HCT116 (cell line): ENCODE results near the gene IGSF21. TPM values are rescaled to one million over a fixed set of nuclear protein-coding genes. Genes with fewer than 3 reads are reported as not detected.

Source experiments
- ATAC-seq: fragments of 200-7000 bp; cut with Tn5 transposase; 2 replicates; pipeline ENCODE4 v1.9.1; 2020; ENCODE audit warnings: mild to moderate bottlenecking, moderate library complexity
- BruUV-seq: library from RNA; stranded (reverse); fragments of 400-500 nt; replicated peaks from 2 replicates; lab custom pipeline; 2021; lab: Mats Ljungman, UMichigan
- CTCF ChIA-PET: fragments of 300-600 bp; sonication (Branson Sonifier 250); formaldehyde crosslinking; loops from one replicate; lab custom pipeline; 2021; ENCODE audit warnings: antibody characterized with exemption; lab: Charles Lee
- POLR2A ChIA-PET: fragments of 300-600, 350-600 bp; sonication (Branson Sonifier 250); formaldehyde crosslinking; loops from one replicate; lab custom pipeline; 2021; ENCODE audit warnings: antibody characterized with exemption; lab: Charles Lee
- RAD21 ChIA-PET, 2 experiments: fragments of 300-600 bp; sonication (Branson Sonifier 250); formaldehyde crosslinking; loops; one replicate each; lab custom pipeline; 2023; ENCODE audit warnings: low total read pairs in 2 of 2; ENCODE audit not compliant: uncharacterized antibody in 2 of 2, unreplicated experiment in 2 of 2, low non-redundant PET in 1 of 2; lab: Charles Lee
- DNase-seq: peaks from one replicate; pipeline ENCODE4 v3.0.0-alpha.2; 2010; ENCODE audit warnings: low read depth, low spot score
- H2AFZ ChIP-seq: fragments of 200-600 bp; shearing (Covaris generic), sonication (generic); 2 replicates; pipeline ENCODE4 v1.6.1; 2017; ENCODE audit warnings: low read depth, mixed run types, mixed read lengths, antibody characterized with exemption, low read length; ENCODE audit not compliant: poor library complexity, severe bottlenecking
- H3K27ac ChIP-seq: 2 replicates; pipeline ENCODE4 v1.5.1; 2012; ENCODE audit warnings: low read depth, low read length
- H3K27me3 ChIP-seq: fragments of 200-600 bp; sonication (generic); 2 replicates; pipeline ENCODE4 v1.6.1; 2016; ENCODE audit warnings: mixed run types, low read length, mixed read lengths; ENCODE audit not compliant: insufficient read depth
- H3K36me3 ChIP-seq, 2 experiments: fragments of 200-500 bp in 1 of 2; fragments of 200-600 bp in 1 of 2; sonication (Bioruptor generic) in 1 of 2; sonication (generic) in 1 of 2; 2 replicates each; pipeline versions ENCODE4 v1.5.1 to v1.6.1; 2014 to 2016; ENCODE audit warnings: low read length in 2 of 2, inconsistent platforms in 1 of 2, mixed read lengths in 1 of 2, mixed run types in 1 of 2; ENCODE audit not compliant: insufficient read depth in 2 of 2, control insufficient read depth in 1 of 2
- H3K4me1 ChIP-seq, 2 experiments: fragments of 200-600 bp in 1 of 2; sonication (generic) in 1 of 2; 2 replicates each; pipeline versions ENCODE4 v1.5.1 to v1.6.1; 2012 to 2017; ENCODE audit warnings: low read length in 2 of 2, inconsistent platforms in 1 of 2, mild to moderate bottlenecking in 1 of 2, mixed read lengths in 1 of 2, mixed run types in 1 of 2, moderate library complexity in 1 of 2; ENCODE audit not compliant: insufficient read depth in 2 of 2, control insufficient read depth in 1 of 2
- H3K4me2 ChIP-seq: fragments of 200-600 bp; sonication (generic); 2 replicates; pipeline ENCODE4 v1.6.1; 2017; ENCODE audit warnings: mixed run types, low read length, mixed read lengths
- H3K4me3 ChIP-seq, 2 experiments: fragments of 200-600 bp in 1 of 2; sonication (generic) in 1 of 2; replicated peaks in 1 of 2; 2 replicates each; pipeline ENCODE4 v1.5.1; 2011 to 2016; ENCODE audit warnings: low read length in 2 of 2, control low read depth in 1 of 2, low read depth in 1 of 2, mild to moderate bottlenecking in 1 of 2, mixed read lengths in 1 of 2, mixed run types in 1 of 2
- H3K79me2 ChIP-seq: fragments of 200-600 bp; sonication (generic); 2 replicates; pipeline ENCODE4 v1.6.1; 2017; ENCODE audit warnings: mild to moderate bottlenecking, mixed run types, low read length, moderate library complexity, mixed read lengths; ENCODE audit not compliant: insufficient read depth
- H3K9ac ChIP-seq: fragments of 200-600 bp; sonication (generic); 2 replicates; pipeline ENCODE4 v1.6.1; 2016; ENCODE audit warnings: low read length, mixed read lengths
- H3K9me2 ChIP-seq: fragments of 200-600 bp; sonication (generic), shearing (Covaris generic); 2 replicates; pipeline ENCODE4 v1.6.1; 2017; ENCODE audit warnings: mixed run types, mild to moderate bottlenecking, moderate library complexity; ENCODE audit not compliant: insufficient read depth
- H3K9me3 ChIP-seq, 2 experiments: fragments of 200-500 bp in 1 of 2; fragments of 200-600 bp in 1 of 2; sonication (Bioruptor generic) in 1 of 2; sonication (generic) in 1 of 2; 2 replicates each; pipeline ENCODE4 v1.6.1; 2014 to 2017; ENCODE audit warnings: low read length in 2 of 2, mixed read lengths in 2 of 2, inconsistent platforms in 1 of 2, low read depth in 1 of 2, mild to moderate bottlenecking in 1 of 2, mixed run types in 1 of 2, moderate library complexity in 1 of 2; ENCODE audit not compliant: control insufficient read depth in 1 of 2, insufficient read depth in 1 of 2
- H4K20me1 ChIP-seq: fragments of 200-600 bp; sonication (generic), shearing (Covaris generic); 2 replicates; pipeline ENCODE4 v1.6.1; 2017; ENCODE audit warnings: mixed run types, mild to moderate bottlenecking, moderate library complexity; ENCODE audit not compliant: insufficient read depth
- CTCF ChIP-seq, 3 experiments: fragments of 200-600 bp in 1 of 3; sonication (generic) in 1 of 3; IDR thresholded peaks in 2 of 3; conservative IDR thresholded peaks in 1 of 3; 2 replicates each; pipeline ENCODE4 v1.5.1; 2012 to 2017; ENCODE audit warnings: low read depth in 2 of 3, low read length in 2 of 3, antibody characterized with exemption in 1 of 3, borderline replicate concordance in 1 of 3, control low read depth in 1 of 3, mild to moderate bottlenecking in 1 of 3, mixed read lengths in 1 of 3, mixed run types in 1 of 3, moderate library complexity in 1 of 3; ENCODE audit not compliant: insufficient read depth in 1 of 3
- ELF1 ChIP-seq: IDR thresholded peaks from 2 replicates; pipeline ENCODE4 v1.6.1; 2012; ENCODE audit warnings: low read depth, borderline replicate concordance
- FOSL1 ChIP-seq: IDR thresholded peaks from 2 replicates; pipeline ENCODE4 v1.6.1; 2012; ENCODE audit warnings: low read depth
- RAD21 ChIP-seq: IDR thresholded peaks from 2 replicates; pipeline ENCODE4 v1.6.1; 2012; ENCODE audit warnings: low read depth, mild to moderate bottlenecking
- TCF7L2 ChIP-seq: IDR thresholded peaks from 2 replicates; pipeline ENCODE4 v1.7.0; 2011; ENCODE audit warnings: borderline replicate concordance, inconsistent platforms; ENCODE audit not compliant: insufficient read depth, insufficient read length; ENCODE audit errors: extremely low read depth
- ZNF274 ChIP-seq: fragments of 200-500 bp; sonication (Bioruptor generic); IDR thresholded peaks from 2 replicates; pipeline ENCODE4 v1.6.1; 2014; ENCODE audit warnings: mild to moderate bottlenecking, low read depth, low read length, inconsistent platforms
- intact Hi-C: fragments of 100-400 bp; cut with micrococcal nuclease; formaldehyde crosslinking; loops from 2 replicates; pipeline ENCODE4 v1.10.0; 2022
- total RNA-seq: library from RNA; stranded (reverse); gene quantifications from one replicate; pipeline ENCODE4 v1.2.1, GENCODE V29; 2021; ENCODE audit not compliant: unreplicated experiment

Gene IGSF21
- total RNA-seq, 1 experiment from 2014 or later: not detected

GRCh38 chr1:18300376-18300775 is 192.8 kb downstream of the IGSF21 start:
- Histone ChIP-seq H3K27me3 (peaks cover 46% of the 10 kb centered on the region), H3K9ac (no peak overlapping the region), H3K4me3 (no peak overlapping the region), H3K27ac (no peak overlapping the region), H3K4me1 (no peaks in the 10 kb centered on the region), H3K4me2 (no peak overlapping the region), H3K36me3 (no peaks in the 10 kb centered on the region), H3K9me2 (no peaks in the 10 kb centered on the region), H2AFZ (no peak overlapping the region), H4K20me1 (no peaks in the 10 kb centered on the region), H3K79me2 (no peaks in the 10 kb centered on the region), H3K9me3 (no peaks in the 10 kb centered on the region)
- BruUV-seq: no TSS peak
- TF ChIP-seq ELF1: no peak
- no peak for TF ChIP-seq ZNF274
- no peak for TF ChIP-seq CTCF (IDR thresholded peaks at IDR 0.05 in 2 of 3, conservative IDR thresholded peaks at IDR 0.05 in 1 of 3; ENCODE audit: borderline replicate concordance in 1 of 3, insufficient read depth in 1 of 3, low read depth in 2 of 3, low read length in 2 of 3)
- TF ChIP-seq RAD21: no peak
- TF ChIP-seq TCF7L2: no peak
- no peak for TF ChIP-seq FOSL1
- DNase-seq: no peak
- ChIA-PET RAD21 (no interaction called here), POLR2A (no interaction called here), CTCF (interaction anchor here (1.0 to 2.5 kb wide), 7 partner anchors 22 to 377 kb away, joined by 3 to 10 read pairs (median 5); no protein-coding TSS in a partner anchor)
- no peak for ATAC-seq
- intact Hi-C loops: no loop called here
